ENCODE data around the gene TSBP1. TPM values are rescaled to one million over a fixed set of nuclear protein-coding genes. Genes with fewer than 3 reads are reported as not detected.

TSBP1 gene
- total and polyA plus RNA-seq, 2 of the 8 experiments (the other 6 are each of a cell fraction or from before 2014, with no cell fraction given) = not detected

DNA sequence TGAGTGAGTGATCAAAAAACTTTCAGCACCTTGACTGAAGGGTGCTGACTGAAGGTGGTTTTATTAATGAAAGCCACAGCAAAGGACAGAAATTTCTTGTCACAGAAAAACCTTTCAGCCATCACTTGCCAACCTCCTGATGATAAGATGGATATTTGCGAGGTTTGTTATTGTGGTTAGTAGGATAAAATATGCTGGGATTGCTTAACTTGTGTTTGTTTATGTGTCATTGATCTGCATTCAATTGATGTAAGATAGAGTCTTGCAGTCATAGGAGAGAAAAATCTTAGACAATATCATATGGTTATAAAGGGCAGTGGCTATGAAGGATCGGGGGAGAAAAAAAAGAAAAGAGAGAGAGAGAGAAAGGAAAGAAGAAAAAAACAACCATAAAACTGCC is 1.2 kb downstream of the TSBP1 start:
- DNase-seq (ENCODE audit: low read depth in 1 of 2, low spot score in 2 of 2) (no peak), FAIRE-seq (no peak)
- WGBS, 2 experiments (ENCODE audit: extremely low coverage in 1 of 2, insufficient coverage in 1 of 2, insufficient read length in 1 of 2, insufficient replicate concordance in 2 of 2, low coverage in 1 of 2, low lambda C conversion rate in 2 of 2, missing lambda C conversion rate in 1 of 2) = 81% methylated on average over 2 of the region's 2 CpGs; no CpG with 5 or more reads in 1 of the 2 experiments
- no peak overlapping the region for H3K27ac ChIP-seq (ENCODE audit: low read depth, low read length)
- H3K79me2 ChIP-seq (ENCODE audit: control insufficient read depth in 1 of 2, insufficient read depth in 2 of 2, low read length in 2 of 2) = no peaks in the 10 kb centered on the region
- H2BK120ac ChIP-seq (replicated peaks; ENCODE audit: low read depth, low read length) = no peak overlapping the region
- no peak overlapping the region for H2BK5ac ChIP-seq (ENCODE audit: low read depth, low read length)
- no peaks in the 10 kb centered on the region for H4K20me1 ChIP-seq (replicated peaks in 1 of 2; ENCODE audit: control insufficient read depth in 1 of 2, insufficient read depth in 2 of 2, low read length in 2 of 2)
- H3K79me1 ChIP-seq (ENCODE audit: low read depth, low read length) = no peaks in the 10 kb centered on the region
- H3K23me2 ChIP-seq (ENCODE audit: low read depth, low read length) = peaks cover 2% of the 10 kb centered on the region; the same call in 1 of the 2 replicates
- no peak overlapping the region for H4K91ac ChIP-seq (replicated peaks; ENCODE audit: insufficient read length, low read length)
- no peak overlapping the region for H3K14ac ChIP-seq (ENCODE audit: insufficient read length)
- H3K56ac ChIP-seq (replicated peaks; ENCODE audit: insufficient read length, low read depth, low read length) = no peak overlapping the region
- H3K4me1 ChIP-seq (replicated peaks in 1 of 4; ENCODE audit: control insufficient read depth in 3 of 4, insufficient read depth in 4 of 4, low read length in 3 of 4) = no peaks in the 10 kb centered on the region
- no peak overlapping the region for H2BK15ac ChIP-seq (ENCODE audit: low read length)
- H3K9me3 ChIP-seq (ENCODE audit: insufficient read depth in 2 of 2, low read depth in 1 of 2, low read length in 1 of 2) = no peaks in the 10 kb centered on the region
- no peak overlapping the region for H3K4me3 ChIP-seq (ENCODE audit: extremely low read depth in 1 of 4, insufficient read depth in 2 of 4, low read depth in 3 of 4, low read length in 4 of 4)
- POLR2A ChIA-PET (ENCODE audit: partially characterized antibody) = no interaction called here
- no peak overlapping the region for H2AK5ac ChIP-seq (ENCODE audit: low read depth, low read length)
- CTCF ChIA-PET (ENCODE audit: partially characterized antibody) = interaction anchor here (0.6 kb wide), 1 partner anchor 43 kb away, joined by 3 read pairs; no protein-coding TSS in a partner anchor
- H3K36me3 ChIP-seq (ENCODE audit: control insufficient read depth in 2 of 4, insufficient read depth in 4 of 4, low read length in 3 of 4) = no peaks in the 10 kb centered on the region
- H2BK20ac ChIP-seq (ENCODE audit: low read length) = no peak overlapping the region
- no peak overlapping the region for H2BK12ac ChIP-seq (ENCODE audit: low read depth, low read length)
- H3K4me2 ChIP-seq (ENCODE audit: insufficient read depth in 1 of 2, low read depth in 2 of 2, low read length in 2 of 2) = no peak overlapping the region
- H3K4ac ChIP-seq (replicated peaks; ENCODE audit: insufficient read length, low read depth, low read length) = no peak overlapping the region
- H2AFZ ChIP-seq (ENCODE audit: low read length) = no peak overlapping the region
- H3K9ac ChIP-seq (replicated peaks in 1 of 4; ENCODE audit: extremely low read depth in 1 of 4, low read depth in 3 of 4, low read length in 3 of 4) = no peak overlapping the region
- H4K8ac ChIP-seq (ENCODE audit: extremely low read depth, insufficient read depth, low read length) = no peak overlapping the region
- no peak overlapping the region for H3K23ac ChIP-seq (ENCODE audit: insufficient read length)
- no peaks in the 10 kb centered on the region for H3K27me3 ChIP-seq (replicated peaks in 1 of 4; ENCODE audit: control insufficient read depth in 3 of 4, extremely low read depth in 1 of 4, insufficient read depth in 3 of 4, low read length in 3 of 4)
- TF ChIP-seq CEBPB (IDR thresholded peaks at IDR 0.05; ENCODE audit: low read depth, low read length) = no peak
- TF ChIP-seq SP2 (IDR thresholded peaks at IDR 0.05; ENCODE audit: low read length) = no peak
- no peak for TF ChIP-seq SAP30 (IDR thresholded peaks at IDR 0.05; ENCODE audit: insufficient read depth, insufficient replicate concordance, low read length)
- no peak for TF ChIP-seq TBP (IDR thresholded peaks at IDR 0.05; ENCODE audit: low read depth, low read length)
- no peak overlapping the region for H3K18ac ChIP-seq (ENCODE audit: extremely low read depth, low read length)
- H4K5ac ChIP-seq (ENCODE audit: insufficient read length, low read depth, low read length) = no peak overlapping the region
